ENCODE results near the gene SMIM7. TPM values are rescaled to one million over a fixed set of nuclear protein-coding genes. Genes with fewer than 3 reads are reported as not detected.
A peak's percentile ranks its signal among the peaks of the same experiment; 100 is the strongest.
"Not testable (repeated sequence)": the region's sequence is repeated elsewhere in the genome, so short reads cannot be mapped to it uniquely, and the experiment has no call there.

SMIM7 gene
- total RNA-seq, 1 donor from 2014 or later, result 41.6 TPM

GRCh38 chr19:16657384-16657783, 2.6 kb downstream of the SMIM7 start:
- FAIRE-seq (no peak), DNase-seq (ENCODE audit: low spot score in 2 of 2) (no peak)

DNA sequence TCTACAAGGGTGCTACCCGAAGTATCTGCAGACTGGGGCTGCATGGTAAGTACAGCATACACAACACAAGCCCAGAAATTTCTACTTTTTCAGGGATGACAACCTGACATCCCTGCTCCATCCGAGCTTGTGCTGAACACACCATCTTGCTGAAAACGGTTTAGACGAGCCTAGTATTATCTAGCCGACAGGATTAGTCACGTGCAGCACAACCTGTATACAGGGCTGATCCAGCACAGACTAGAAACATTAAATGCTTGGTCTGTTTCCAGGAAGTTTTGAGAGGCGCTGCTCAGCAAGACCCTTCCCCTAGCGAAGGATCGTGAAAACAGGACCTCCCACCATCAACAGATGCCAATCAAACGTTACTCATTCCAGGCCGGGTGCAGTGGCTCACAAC, 4.2 kb downstream of the SMIM7 start:
- FAIRE-seq (no peak), DNase-seq (ENCODE audit: low spot score in 2 of 2) (no peak)

GRCh38 chr19:16654627-16655026, 5.3 kb downstream of the SMIM7 start:
- no peak for FAIRE-seq
- DNase-seq (ENCODE audit: low spot score in 2 of 2), result no peak

GRCh38 chr19:16654140-16654539, 5.8 kb downstream of the SMIM7 start:
- FAIRE-seq (no peak), DNase-seq (ENCODE audit: low spot score in 2 of 2) (no peak)

DNA sequence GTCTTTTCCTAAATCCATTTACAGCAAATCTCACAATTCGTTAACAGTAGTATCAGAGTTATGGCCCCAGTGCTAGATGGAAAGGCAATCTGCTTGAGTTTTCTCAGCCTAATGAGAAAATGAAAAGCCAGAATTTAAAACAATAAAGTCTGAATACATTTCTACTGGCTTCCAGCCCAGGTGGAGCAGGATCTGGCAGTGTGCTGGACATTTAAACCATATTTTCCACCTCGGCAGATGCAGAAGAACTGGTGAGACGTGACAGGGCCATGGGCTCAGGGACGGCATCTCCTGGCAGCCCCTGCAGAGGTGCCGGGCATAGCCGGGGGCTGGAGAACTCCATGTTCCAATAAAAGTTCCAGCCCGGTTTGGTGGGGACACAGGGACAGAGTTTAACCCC, 7.1 kb downstream of the SMIM7 start:
- FAIRE-seq (no peak), DNase-seq (ENCODE audit: low spot score in 2 of 2) (no peak)

GRCh38 chr19:16651421-16652188, 8.3 kb downstream of the SMIM7 start:
- DNase-seq (ENCODE audit: low spot score in 2 of 2); FAIRE-seq: not testable (repeated sequence)

DNA sequence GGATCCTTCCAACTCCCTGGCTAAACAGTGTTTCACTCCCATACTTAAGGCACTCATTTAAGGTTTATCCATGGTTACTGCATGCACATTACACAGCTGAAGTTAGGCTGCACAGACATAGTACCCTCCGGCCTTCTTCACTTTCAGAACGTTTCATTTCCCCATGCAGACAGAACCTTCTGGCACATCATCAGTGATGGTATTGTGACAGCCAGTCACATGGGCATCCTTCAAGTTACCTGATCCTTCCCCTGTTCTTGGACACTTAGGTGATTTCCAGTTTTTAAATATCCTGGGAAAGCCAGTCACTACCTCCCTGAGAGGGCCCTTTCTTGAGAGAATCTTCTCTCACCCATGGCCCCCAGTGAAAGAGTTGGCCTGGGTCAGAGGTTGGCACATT, 9.1 kb downstream of the SMIM7 start:
- no peak for FAIRE-seq
- DNase-seq (ENCODE audit: low spot score in 2 of 2), result no peak

- DNase-seq (ENCODE audit: low spot score in 2 of 2) (no peak), FAIRE-seq (no peak)
Observed at GRCh38 chr19:16649734-16650133, 10.2 kb downstream of the SMIM7 start.

- DNase-seq (ENCODE audit: low spot score in 2 of 2) (peak in 1 of 2 donors; percentile 45), FAIRE-seq (peak; percentile 36)
Observed at GRCh38 chr19:16645140-16645539, 14.8 kb downstream of the SMIM7 start.

GRCh38 chr19:16641695-16642094, 18.2 kb downstream of the SMIM7 start:
- no peak for FAIRE-seq
- no peak for DNase-seq (ENCODE audit: low spot score in 2 of 2)

DNA sequence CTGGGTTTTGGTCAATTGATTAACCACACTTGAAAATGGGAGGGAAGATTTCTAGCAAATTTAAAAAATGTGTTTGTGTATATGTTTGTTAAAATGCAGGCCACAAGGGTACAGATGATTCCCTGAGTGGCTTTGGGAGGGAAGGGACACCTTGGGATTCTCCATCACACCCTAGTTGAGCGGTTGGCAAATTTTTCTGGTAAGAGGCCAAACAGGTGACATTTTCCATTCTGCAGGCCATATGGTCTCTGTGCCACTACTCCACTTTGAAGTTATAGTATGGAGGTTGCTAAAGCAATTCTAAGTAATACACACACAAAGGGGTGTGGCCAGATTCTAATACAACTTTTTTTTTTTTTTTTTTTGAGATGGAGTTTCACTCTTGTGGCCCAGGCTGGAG, 19.0 kb downstream of the SMIM7 start:
- FAIRE-seq (no peak), DNase-seq (ENCODE audit: low spot score in 2 of 2) (no peak)

GRCh38 chr19:16638666-16639065, 21.3 kb downstream of the SMIM7 start:
- FAIRE-seq (no peak), DNase-seq (ENCODE audit: low spot score in 2 of 2) (no peak)

GRCh38 chr19:16637535-16637934, 22.4 kb downstream of the SMIM7 start:
- FAIRE-seq (no peak), DNase-seq (ENCODE audit: low spot score in 2 of 2) (no peak)

DNA sequence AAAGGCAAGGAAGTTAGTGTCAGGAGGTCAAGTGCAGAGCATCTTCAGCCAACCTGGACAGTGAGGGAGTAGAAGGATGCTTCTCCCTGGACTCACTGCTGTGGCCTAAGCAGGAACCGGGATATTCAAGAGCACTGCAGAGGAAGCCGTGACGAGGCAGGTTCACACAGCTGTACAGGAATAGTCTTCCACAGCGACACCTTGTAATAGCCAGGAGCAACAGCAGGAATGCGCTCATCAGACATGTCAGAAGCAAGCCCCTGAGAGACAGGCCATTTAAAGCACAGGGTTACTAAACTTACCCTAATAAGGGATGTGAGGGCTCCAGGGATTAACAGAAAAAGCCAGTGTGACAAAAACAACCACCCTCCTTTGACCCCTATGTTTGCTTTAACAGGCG, 28.5 kb downstream of the SMIM7 start:
- no peak for FAIRE-seq
- no peak for DNase-seq (ENCODE audit: low spot score in 2 of 2)

- no peak for FAIRE-seq
- no peak for DNase-seq (ENCODE audit: low spot score in 2 of 2)
Observed at GRCh38 chr19:16628984-16629691, 30.8 kb downstream of the SMIM7 start.

GRCh38 chr19:16628183-16628983, 31.6 kb downstream of the SMIM7 start, which contains the start of gene MED26:
Gene MED26, minus strand, starts transcription at chr19:16628204. Its CDS starts 261 bp downstream, at chr19:16627943.
- no peak for FAIRE-seq
- peak; percentile 99 for DNase-seq (ENCODE audit: low spot score in 2 of 2)

DNA sequence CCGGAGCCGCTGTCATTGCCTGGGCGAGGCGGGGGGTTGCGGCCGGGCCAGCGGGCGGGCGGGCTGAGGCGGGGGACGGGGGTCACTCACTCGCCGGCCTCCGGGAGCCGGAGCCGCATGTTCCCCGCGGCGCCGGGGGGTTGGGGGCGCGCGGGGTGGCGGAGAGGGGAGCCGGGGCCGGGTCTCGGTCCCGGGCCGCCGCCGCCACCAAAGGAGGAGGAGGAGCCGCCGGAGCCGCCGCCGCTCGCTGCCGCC, 32.1 kb downstream of the SMIM7 start:
- DNase-seq (ENCODE audit: low spot score in 2 of 2) (peak in 1 of 2 donors; percentile 41), FAIRE-seq (no peak)

- DNase-seq (ENCODE audit: low spot score in 2 of 2), result no peak
- no peak for FAIRE-seq
Observed at GRCh38 chr19:16627193-16627927, 32.6 kb downstream of the SMIM7 start.

DNA sequence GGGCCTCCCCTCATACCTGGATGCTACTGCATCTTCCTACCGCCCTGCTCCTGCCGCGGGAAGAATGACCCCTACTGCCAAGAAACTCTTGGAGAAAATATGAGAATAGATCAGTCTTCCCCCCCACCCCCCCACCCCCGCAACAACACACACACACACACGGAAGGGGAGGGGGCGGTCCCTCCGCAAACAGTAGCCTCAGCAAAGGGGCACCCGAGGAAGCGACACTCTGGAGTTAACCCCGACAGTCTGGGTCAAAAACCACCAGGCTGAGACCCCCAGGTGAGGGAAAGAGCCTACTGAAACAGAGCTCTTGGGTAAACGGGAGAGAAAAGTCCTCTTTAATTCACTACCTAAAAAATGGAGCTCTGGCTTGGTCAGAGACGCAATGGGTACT, 33.1 kb downstream of the SMIM7 start:
- no peak for FAIRE-seq
- DNase-seq (ENCODE audit: low spot score in 2 of 2), result no peak

GRCh38 chr19:16625163-16625958, 34.6 kb downstream of the SMIM7 start:
- FAIRE-seq, result no peak

More at GRCh38 chr19:16625163-16625958, 34.6 kb downstream of the SMIM7 start:
- DNase-seq (ENCODE audit: low spot score in 2 of 2), result no peak
